Measurements from ENCODE around the gene AP5Z1.

- TF ChIP-seq EP300 (IDR thresholded peaks at IDR 0.05) (no peak), POLR2A (IDR thresholded peaks at IDR 0.05) (no peak)
- TF ChIP-seq, protein P1, sequence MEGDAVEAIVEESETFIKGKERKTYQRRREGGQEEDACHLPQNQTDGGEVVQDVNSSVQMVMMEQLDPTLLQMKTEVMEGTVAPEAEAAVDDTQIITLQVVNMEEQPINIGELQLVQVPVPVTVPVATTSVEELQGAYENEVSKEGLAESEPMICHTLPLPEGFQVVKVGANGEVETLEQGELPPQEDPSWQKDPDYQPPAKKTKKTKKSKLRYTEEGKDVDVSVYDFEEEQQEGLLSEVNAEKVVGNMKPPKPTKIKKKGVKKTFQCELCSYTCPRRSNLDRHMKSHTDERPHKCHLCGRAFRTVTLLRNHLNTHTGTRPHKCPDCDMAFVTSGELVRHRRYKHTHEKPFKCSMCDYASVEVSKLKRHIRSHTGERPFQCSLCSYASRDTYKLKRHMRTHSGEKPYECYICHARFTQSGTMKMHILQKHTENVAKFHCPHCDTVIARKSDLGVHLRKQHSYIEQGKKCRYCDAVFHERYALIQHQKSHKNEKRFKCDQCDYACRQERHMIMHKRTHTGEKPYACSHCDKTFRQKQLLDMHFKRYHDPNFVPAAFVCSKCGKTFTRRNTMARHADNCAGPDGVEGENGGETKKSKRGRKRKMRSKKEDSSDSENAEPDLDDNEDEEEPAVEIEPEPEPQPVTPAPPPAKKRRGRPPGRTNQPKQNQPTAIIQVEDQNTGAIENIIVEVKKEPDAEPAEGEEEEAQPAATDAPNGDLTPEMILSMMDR (IDR thresholded peaks at IDR 0.05): no peak
Observed at GRCh38 chr7:4808026-4808425, 32.6 kb downstream of the AP5Z1 start.

Data from gastroesophageal sphincter (tissue), 3 donors.